Measurements from ENCODE around the gene CX3CL1. TPM values are rescaled to one million over a fixed set of nuclear protein-coding genes. Genes with fewer than 3 reads are reported as not detected.

The CX3CL1 gene
- total RNA-seq, 1 experiment from 2014 or later, result 1.7 TPM

DNA sequence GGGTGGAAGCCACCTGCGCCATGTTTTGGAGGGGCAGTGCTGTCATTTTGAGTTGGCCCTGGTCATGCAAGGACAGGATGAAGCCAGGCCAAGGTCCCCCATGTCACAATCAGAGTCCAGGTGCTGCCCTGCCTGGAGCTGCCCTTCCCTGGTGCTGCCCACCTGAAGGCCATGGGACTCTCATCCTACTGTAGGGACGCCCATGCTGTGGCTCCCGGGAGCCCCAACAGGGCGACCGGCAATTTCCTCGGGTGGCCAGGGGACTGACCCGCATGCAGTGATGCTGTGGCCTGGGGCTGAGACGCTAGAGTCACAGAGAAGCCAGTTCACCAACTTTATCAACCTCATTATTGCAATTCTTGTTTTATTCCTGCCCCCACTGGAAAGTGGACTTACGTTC lies 40.3 kb downstream of the CX3CL1 start:
- H2BK5ac ChIP-seq (ENCODE audit: insufficient read length, low read length), result no peak overlapping the region
- H3K27me3 ChIP-seq (ENCODE audit: insufficient read depth, low read length), result no peaks in the 10 kb centered on the region
- peaks cover 5% of the 10 kb centered on the region for H3K23me2 ChIP-seq (ENCODE audit: insufficient read length, low read depth, low read length, poor library complexity, severe bottlenecking)
- H2BK20ac ChIP-seq (ENCODE audit: low read depth, low read length, poor library complexity, severe bottlenecking), result no peak overlapping the region
- no peak overlapping the region for H3K4me2 ChIP-seq (ENCODE audit: insufficient read depth, insufficient read length, low read length)
- Mint-ChIP-seq H3K4me1 (peaks cover 5 to 15% of the 10 kb centered on the region in 2 experiments; a peak in 3 of 4 replicates), H3K27ac (no peak overlapping the region; a peak in 1 of 7 replicates), H3K36me3 (ENCODE audit: insufficient read depth in 1 of 3, low read depth in 3 of 3) (no peaks in the 10 kb centered on the region), H3K4me3 (no peak overlapping the region), H3K27me3 (ENCODE audit: low read depth) (peaks cover 1% of the 10 kb centered on the region), H3K9me3 (no peaks in the 10 kb centered on the region; a peak in 1 of 5 replicates)
- H2BK15ac ChIP-seq (ENCODE audit: low read depth, low read length), result no peak overlapping the region
- H3K27ac ChIP-seq (ENCODE audit: insufficient read length, low read depth, low read length), result no peak overlapping the region
- H3K79me1 ChIP-seq (ENCODE audit: insufficient read depth, low read depth, low read length, poor library complexity, severe bottlenecking), result no peaks in the 10 kb centered on the region
- no peak overlapping the region for H3K56ac ChIP-seq (ENCODE audit: insufficient read length, low read depth, low read length)
- H3K4me1 ChIP-seq (ENCODE audit: insufficient read depth, low read length), result no peaks in the 10 kb centered on the region
- no peak overlapping the region for H3T11ph ChIP-seq (ENCODE audit: low read length)
- H4K20me1 ChIP-seq (ENCODE audit: control insufficient read depth, insufficient read depth, insufficient read length), result no peaks in the 10 kb centered on the region
- no peak overlapping the region for H2AFZ ChIP-seq (ENCODE audit: low read length)
- H4K5ac ChIP-seq (ENCODE audit: insufficient read length, low read depth, low read length), result no peak overlapping the region
- H3K14ac ChIP-seq (ENCODE audit: insufficient read depth, low read length), result no peak overlapping the region; the same call in 1 of the 2 replicates
- TF ChIP-seq, protein P1, sequence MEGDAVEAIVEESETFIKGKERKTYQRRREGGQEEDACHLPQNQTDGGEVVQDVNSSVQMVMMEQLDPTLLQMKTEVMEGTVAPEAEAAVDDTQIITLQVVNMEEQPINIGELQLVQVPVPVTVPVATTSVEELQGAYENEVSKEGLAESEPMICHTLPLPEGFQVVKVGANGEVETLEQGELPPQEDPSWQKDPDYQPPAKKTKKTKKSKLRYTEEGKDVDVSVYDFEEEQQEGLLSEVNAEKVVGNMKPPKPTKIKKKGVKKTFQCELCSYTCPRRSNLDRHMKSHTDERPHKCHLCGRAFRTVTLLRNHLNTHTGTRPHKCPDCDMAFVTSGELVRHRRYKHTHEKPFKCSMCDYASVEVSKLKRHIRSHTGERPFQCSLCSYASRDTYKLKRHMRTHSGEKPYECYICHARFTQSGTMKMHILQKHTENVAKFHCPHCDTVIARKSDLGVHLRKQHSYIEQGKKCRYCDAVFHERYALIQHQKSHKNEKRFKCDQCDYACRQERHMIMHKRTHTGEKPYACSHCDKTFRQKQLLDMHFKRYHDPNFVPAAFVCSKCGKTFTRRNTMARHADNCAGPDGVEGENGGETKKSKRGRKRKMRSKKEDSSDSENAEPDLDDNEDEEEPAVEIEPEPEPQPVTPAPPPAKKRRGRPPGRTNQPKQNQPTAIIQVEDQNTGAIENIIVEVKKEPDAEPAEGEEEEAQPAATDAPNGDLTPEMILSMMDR (conservative IDR thresholded peaks at IDR 0.05), result no peak
- H3K79me2 ChIP-seq (ENCODE audit: insufficient read depth, low read length), result no peaks in the 10 kb centered on the region
- no peak overlapping the region for H3K9ac ChIP-seq (ENCODE audit: extremely low read depth, insufficient read length, low read length)
- no peak overlapping the region for H3K23ac ChIP-seq (ENCODE audit: insufficient read length, low read depth, low read length)
- no peak overlapping the region for H2BK120ac ChIP-seq (ENCODE audit: low read depth, low read length, poor library complexity, severe bottlenecking)
- no peak overlapping the region for H3K4ac ChIP-seq (ENCODE audit: low read depth, low read length)
- H2BK12ac ChIP-seq (ENCODE audit: insufficient read length, low read depth, low read length), result no peak overlapping the region
- no peak overlapping the region for H4K91ac ChIP-seq (ENCODE audit: insufficient read length, low read depth, low read length)
- no peak for DNase-seq
- WGBS (ENCODE audit: extremely low coverage, insufficient read length, low lambda C conversion rate), result no CpG with 5 or more reads among the region's 9 CpGs
- no peaks in the 10 kb centered on the region for H3K9me3 ChIP-seq (ENCODE audit: control insufficient read depth, low read depth, low read length)
- H2AK5ac ChIP-seq (ENCODE audit: insufficient read length, low read length), result no peak overlapping the region
- no peak overlapping the region for H4K8ac ChIP-seq (replicated peaks; ENCODE audit: insufficient read length, low read depth, low read length)
- no peak overlapping the region for H3K18ac ChIP-seq (ENCODE audit: insufficient read length, low read depth, low read length)

Measured in H9 (cell line).